Left ventricle myocardium superior (tissue), 1 donor: Measurements from ENCODE around the gene NPPC. TPM values are rescaled to one million over a fixed set of nuclear protein-coding genes. Genes with fewer than 3 reads are reported as not detected.

Experiments
- microRNA-seq: library from miRNA; unstranded; fragments of <30 nt; microRNA quantifications from one replicate; pipeline ENCODE4 v1.2.0, GENCODE V29; 2020; ENCODE audit warnings: borderline number of aligned reads
- total RNA-seq: library from RNA; stranded (reverse); fragmentation: NEBNext Ultra II Directional; extraction: Animal tissue kit (Norgen Biotek cat#: 25700); gene quantifications from one replicate; pipeline ENCODE4 v1.2.1, GENCODE V29; 2021
- donor health status: DM: no; HTN: yes; CAD: no; lungs with severe emphysema.

Gene NPPC
- total RNA-seq, 1 donor from 2014 or later = 7.2 TPM

Small RNA genes lying within 50 kb of the gene (microRNA-seq; reads per million reads assigned to microRNA genes)
- gene MIR1471 = not detected

Other genes starting within 250 kb of the NPPC start
- 207 TPM for gene PTMA, start 217.9 kb downstream of the NPPC start, total RNA-seq
- 16.1 TPM for gene PDE6D, start 145.1 kb downstream of the NPPC start, total RNA-seq
- 19.9 TPM for gene COPS7B, start 140.0 kb downstream of the NPPC start, total RNA-seq
- 19.6 TPM for gene DIS3L2, start 35.3 kb upstream of the NPPC start, total RNA-seq